ENCODE results near the gene TBC1D1.

DNA sequence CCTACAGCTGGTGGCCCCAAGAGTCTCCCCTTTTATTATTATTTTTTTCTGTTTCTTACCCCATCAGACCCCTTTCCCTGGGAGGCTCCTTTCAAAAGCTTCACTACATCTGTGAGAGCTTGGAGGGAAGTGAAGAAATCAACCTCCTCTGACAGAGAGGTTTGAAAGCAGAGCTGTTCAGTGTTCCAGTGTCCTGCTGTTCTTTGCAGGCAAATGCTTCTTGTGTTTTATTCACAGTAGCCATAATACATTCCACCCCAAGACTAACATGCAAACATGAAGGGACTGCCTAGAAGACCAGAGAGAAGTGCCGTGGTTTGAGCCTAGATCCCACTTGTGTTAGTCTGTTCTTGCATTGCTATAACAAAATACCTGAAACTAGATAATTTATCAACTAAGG is 261.4 kb downstream of the TBC1D1 start:
- TF ChIP-seq CTCF (conservative IDR thresholded peaks at IDR 0.05; ENCODE audit: low read depth in 2 of 2) (no peak), POLR2AphosphoS5 (IDR thresholded peaks at IDR 0.05; ENCODE audit: low read depth) (no peak), EZH2 (IDR thresholded peaks at IDR 0.05; ENCODE audit: low read depth, unreplicated experiment) (no peak), CREB1 (CRISPR knock-in tag; IDR thresholded peaks at IDR 0.05; ENCODE audit: low read depth) (no peak), ZNF114 (CRISPR knock-in tag; IDR thresholded peaks at IDR 0.05) (no peak), JUNB (IDR thresholded peaks at IDR 0.05; ENCODE audit: unreplicated experiment) (no peak), ETS1 (IDR thresholded peaks at IDR 0.05) (no peak), ZNF331 (CRISPR knock-in tag; IDR thresholded peaks at IDR 0.05; ENCODE audit: low read depth) (no peak), STAT1 (IDR thresholded peaks at IDR 0.05; ENCODE audit: unreplicated experiment) (no peak), EZH2phosphoT487 (IDR thresholded peaks at IDR 0.05; ENCODE audit: unreplicated experiment) (no peak), NANOG (IDR thresholded peaks at IDR 0.05; ENCODE audit: borderline replicate concordance) (no peak)
- TF ChIP-seq, protein P1, sequence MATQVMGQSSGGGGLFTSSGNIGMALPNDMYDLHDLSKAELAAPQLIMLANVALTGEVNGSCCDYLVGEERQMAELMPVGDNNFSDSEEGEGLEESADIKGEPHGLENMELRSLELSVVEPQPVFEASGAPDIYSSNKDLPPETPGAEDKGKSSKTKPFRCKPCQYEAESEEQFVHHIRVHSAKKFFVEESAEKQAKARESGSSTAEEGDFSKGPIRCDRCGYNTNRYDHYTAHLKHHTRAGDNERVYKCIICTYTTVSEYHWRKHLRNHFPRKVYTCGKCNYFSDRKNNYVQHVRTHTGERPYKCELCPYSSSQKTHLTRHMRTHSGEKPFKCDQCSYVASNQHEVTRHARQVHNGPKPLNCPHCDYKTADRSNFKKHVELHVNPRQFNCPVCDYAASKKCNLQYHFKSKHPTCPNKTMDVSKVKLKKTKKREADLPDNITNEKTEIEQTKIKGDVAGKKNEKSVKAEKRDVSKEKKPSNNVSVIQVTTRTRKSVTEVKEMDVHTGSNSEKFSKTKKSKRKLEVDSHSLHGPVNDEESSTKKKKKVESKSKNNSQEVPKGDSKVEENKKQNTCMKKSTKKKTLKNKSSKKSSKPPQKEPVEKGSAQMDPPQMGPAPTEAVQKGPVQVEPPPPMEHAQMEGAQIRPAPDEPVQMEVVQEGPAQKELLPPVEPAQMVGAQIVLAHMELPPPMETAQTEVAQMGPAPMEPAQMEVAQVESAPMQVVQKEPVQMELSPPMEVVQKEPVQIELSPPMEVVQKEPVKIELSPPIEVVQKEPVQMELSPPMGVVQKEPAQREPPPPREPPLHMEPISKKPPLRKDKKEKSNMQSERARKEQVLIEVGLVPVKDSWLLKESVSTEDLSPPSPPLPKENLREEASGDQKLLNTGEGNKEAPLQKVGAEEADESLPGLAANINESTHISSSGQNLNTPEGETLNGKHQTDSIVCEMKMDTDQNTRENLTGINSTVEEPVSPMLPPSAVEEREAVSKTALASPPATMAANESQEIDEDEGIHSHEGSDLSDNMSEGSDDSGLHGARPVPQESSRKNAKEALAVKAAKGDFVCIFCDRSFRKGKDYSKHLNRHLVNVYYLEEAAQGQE (IDR thresholded peaks at IDR 0.05; ENCODE audit: unreplicated experiment), result no peak
- TF ChIP-seq, protein P2, sequence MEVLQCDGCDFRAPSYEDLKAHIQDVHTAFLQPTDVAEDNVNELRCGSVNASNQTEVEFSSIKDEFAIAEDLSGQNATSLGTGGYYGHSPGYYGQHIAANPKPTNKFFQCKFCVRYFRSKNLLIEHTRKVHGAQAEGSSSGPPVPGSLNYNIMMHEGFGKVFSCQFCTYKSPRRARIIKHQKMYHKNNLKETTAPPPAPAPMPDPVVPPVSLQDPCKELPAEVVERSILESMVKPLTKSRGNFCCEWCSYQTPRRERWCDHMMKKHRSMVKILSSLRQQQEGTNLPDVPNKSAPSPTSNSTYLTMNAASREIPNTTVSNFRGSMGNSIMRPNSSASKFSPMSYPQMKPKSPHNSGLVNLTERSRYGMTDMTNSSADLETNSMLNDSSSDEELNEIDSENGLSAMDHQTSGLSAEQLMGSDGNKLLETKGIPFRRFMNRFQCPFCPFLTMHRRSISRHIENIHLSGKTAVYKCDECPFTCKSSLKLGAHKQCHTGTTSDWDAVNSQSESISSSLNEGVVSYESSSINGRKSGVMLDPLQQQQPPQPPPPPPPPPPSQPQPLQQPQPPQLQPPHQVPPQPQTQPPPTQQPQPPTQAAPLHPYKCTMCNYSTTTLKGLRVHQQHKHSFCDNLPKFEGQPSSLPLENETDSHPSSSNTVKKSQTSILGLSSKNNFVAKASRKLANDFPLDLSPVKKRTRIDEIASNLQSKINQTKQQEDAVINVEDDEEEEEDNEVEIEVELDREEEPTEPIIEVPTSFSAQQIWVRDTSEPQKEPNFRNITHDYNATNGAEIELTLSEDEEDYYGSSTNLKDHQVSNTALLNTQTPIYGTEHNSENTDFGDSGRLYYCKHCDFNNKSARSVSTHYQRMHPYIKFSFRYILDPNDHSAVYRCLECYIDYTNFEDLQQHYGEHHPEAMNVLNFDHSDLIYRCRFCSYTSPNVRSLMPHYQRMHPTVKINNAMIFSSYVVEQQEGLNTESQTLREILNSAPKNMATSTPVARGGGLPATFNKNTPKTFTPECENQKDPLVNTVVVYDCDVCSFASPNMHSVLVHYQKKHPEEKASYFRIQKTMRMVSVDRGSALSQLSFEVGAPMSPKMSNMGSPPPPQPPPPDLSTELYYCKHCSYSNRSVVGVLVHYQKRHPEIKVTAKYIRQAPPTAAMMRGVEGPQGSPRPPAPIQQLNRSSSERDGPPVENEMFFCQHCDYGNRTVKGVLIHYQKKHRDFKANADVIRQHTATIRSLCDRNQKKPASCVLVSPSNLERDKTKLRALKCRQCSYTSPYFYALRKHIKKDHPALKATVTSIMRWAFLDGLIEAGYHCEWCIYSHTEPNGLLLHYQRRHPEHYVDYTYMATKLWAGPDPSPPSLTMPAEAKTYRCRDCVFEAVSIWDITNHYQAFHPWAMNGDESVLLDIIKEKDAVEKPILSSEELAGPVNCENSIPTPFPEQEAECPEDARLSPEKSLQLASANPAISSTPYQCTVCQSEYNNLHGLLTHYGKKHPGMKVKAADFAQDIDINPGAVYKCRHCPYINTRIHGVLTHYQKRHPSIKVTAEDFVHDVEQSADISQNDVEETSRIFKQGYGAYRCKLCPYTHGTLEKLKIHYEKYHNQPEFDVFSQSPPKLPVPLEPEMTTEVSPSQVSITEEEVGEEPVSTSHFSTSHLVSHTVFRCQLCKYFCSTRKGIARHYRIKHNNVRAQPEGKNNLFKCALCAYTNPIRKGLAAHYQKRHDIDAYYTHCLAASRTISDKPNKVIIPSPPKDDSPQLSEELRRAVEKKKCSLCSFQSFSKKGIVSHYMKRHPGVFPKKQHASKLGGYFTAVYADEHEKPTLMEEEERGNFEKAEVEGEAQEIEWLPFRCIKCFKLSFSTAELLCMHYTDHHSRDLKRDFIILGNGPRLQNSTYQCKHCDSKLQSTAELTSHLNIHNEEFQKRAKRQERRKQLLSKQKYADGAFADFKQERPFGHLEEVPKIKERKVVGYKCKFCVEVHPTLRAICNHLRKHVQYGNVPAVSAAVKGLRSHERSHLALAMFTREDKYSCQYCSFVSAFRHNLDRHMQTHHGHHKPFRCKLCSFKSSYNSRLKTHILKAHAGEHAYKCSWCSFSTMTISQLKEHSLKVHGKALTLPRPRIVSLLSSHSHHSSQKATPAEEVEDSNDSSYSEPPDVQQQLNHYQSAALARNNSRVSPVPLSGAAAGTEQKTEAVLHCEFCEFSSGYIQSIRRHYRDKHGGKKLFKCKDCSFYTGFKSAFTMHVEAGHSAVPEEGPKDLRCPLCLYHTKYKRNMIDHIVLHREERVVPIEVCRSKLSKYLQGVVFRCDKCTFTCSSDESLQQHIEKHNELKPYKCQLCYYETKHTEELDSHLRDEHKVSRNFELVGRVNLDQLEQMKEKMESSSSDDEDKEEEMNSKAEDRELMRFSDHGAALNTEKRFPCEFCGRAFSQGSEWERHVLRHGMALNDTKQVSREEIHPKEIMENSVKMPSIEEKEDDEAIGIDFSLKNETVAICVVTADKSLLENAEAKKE (CRISPR knock-in tag; IDR thresholded peaks at IDR 0.05), result no peak

Measured in GM23338 (cell line).